HG02885 (cell line): Measurements from ENCODE around the gene MOG.

Experiments used
- ATAC-seq: cut with Tn5 transposase; IDR thresholded peaks from one replicate; pipeline ENCODE4 v1.9.1; 2021; ENCODE audit warnings: mild to moderate bottlenecking; ENCODE audit not compliant: unreplicated experiment, poor library complexity

The MOG gene

GRCh38 chr6:29673161-29673560 is 16.3 kb downstream of the MOG start:
- ATAC-seq = no peak

GRCh38 chr6:29674008-29674407 is 17.1 kb downstream of the MOG start:
- ATAC-seq = no peak

GRCh38 chr6:29675561-29675960 is 18.7 kb downstream of the MOG start:
- ATAC-seq = no peak

GRCh38 chr6:29676981-29677601 is 20.2 kb downstream of the MOG start:
- ATAC-seq = no peak

GRCh38 chr6:29678114-29678513 is 21.2 kb downstream of the MOG start:
- no peak for ATAC-seq

- no peak for ATAC-seq
These were observed 23.1 kb downstream of the MOG start for GRCh38 chr6:29679962-29680361.

- no peak for ATAC-seq
These were observed 23.5 kb downstream of the MOG start for GRCh38 chr6:29680416-29680815.

- no peak for ATAC-seq
These were observed 24.0 kb downstream of the MOG start, which contains the start of gene ZFP57 for GRCh38 chr6:29680904-29681303. Gene ZFP57, minus strand, starts transcription at chr6:29681152. Its CDS starts 4,149 bp downstream, at chr6:29677003.

- no peak for ATAC-seq
These were observed 24.9 kb downstream of the MOG start for GRCh38 chr6:29681811-29682210.

- no peak for ATAC-seq
These were observed 28.9 kb downstream of the MOG start for GRCh38 chr6:29685718-29686326.

- ATAC-seq = no peak
These were observed 37.7 kb downstream of the MOG start for GRCh38 chr6:29694637-29695036.

- ATAC-seq = no peak
These were observed 39.5 kb downstream of the MOG start for GRCh38 chr6:29696147-29697125.

GRCh38 chr6:29702519-29703103 is 45.7 kb downstream of the MOG start:
- no peak for ATAC-seq

- no peak for ATAC-seq
These were observed 48.7 kb downstream of the MOG start for GRCh38 chr6:29705389-29706231.

- ATAC-seq = no peak
These were observed 51.7 kb downstream of the MOG start for GRCh38 chr6:29708432-29709179.

GRCh38 chr6:29709188-29709587 is 52.3 kb downstream of the MOG start:
- ATAC-seq = no peak

GRCh38 chr6:29710281-29710941 is 53.5 kb downstream of the MOG start:
- no peak for ATAC-seq

- ATAC-seq = no peak
These were observed 64.0 kb downstream of the MOG start for GRCh38 chr6:29720863-29721262.
